ENCODE data around the gene KRTAP3-1.
A peak's percentile ranks its signal among the peaks of the same experiment; 100 is the strongest.
"Not testable (repeated sequence)": the region's sequence is repeated elsewhere in the genome, so short reads cannot be mapped to it uniquely, and the experiment has no call there.

KRTAP3-1 gene

GRCh38 chr17:41008811-41009210, at the start of gene KRTAP3-1:
TSS of gene KRTAP3-1 (minus strand) at chr17:41009128. CDS start at chr17:41009074, 54 bp downstream.
- no peak for DNase-seq (ENCODE audit: low read depth)

GRCh38 chr17:41057547-41057946, 48.6 kb upstream of the KRTAP3-1 start:
- DNase-seq (ENCODE audit: low read depth) = no peak

- not testable (repeated sequence) for DNase-seq (ENCODE audit: low read depth)
These were observed 46.2 kb upstream of the KRTAP3-1 start, which contains the start of gene KRTAP2-2 for GRCh38 chr17:41055130-41055529. TSS of gene KRTAP2-2 (minus strand) at chr17:41055230. CDS start at chr17:41055211, 19 bp downstream.

- not testable (repeated sequence) for DNase-seq (ENCODE audit: low read depth)
These were observed 45.6 kb upstream of the KRTAP3-1 start for GRCh38 chr17:41054556-41054955.

- no peak for DNase-seq (ENCODE audit: low read depth)
These were observed 45.1 kb upstream of the KRTAP3-1 start for GRCh38 chr17:41054025-41054424.

- no peak for DNase-seq (ENCODE audit: low read depth)
These were observed 43.6 kb upstream of the KRTAP3-1 start for GRCh38 chr17:41052566-41052965.

GRCh38 chr17:41049110-41049509, 40.2 kb upstream of the KRTAP3-1 start:
- peak; percentile 71 for DNase-seq (ENCODE audit: low read depth)

GRCh38 chr17:41048441-41048840, 39.5 kb upstream of the KRTAP3-1 start:
- peak; percentile 61 for DNase-seq (ENCODE audit: low read depth)

- not testable (repeated sequence) for DNase-seq (ENCODE audit: low read depth)
These were observed 38.0 kb upstream of the KRTAP3-1 start, which contains the start of gene KRTAP2-1 for GRCh38 chr17:41046735-41047465. TSS of gene KRTAP2-1 (minus strand) at chr17:41047316. CDS start at chr17:41047267, 49 bp downstream.

- DNase-seq (ENCODE audit: low read depth) = no peak
These were observed 34.0 kb upstream of the KRTAP3-1 start for GRCh38 chr17:41042953-41043352.

- DNase-seq (ENCODE audit: low read depth) = not testable (repeated sequence)
These were observed 32.0 kb upstream of the KRTAP3-1 start, which contains the start of gene KRTAP1-1 for GRCh38 chr17:41040783-41041571. TSS of gene KRTAP1-1 (minus strand) at chr17:41041450. CDS start at chr17:41041397, 53 bp downstream.

- DNase-seq (ENCODE audit: low read depth) = no peak
These were observed 29.0 kb upstream of the KRTAP3-1 start for GRCh38 chr17:41037853-41038350.

- not testable (repeated sequence) for DNase-seq (ENCODE audit: low read depth)
These were observed 25.5 kb upstream of the KRTAP3-1 start, which contains the start of gene KRTAP1-3 for GRCh38 chr17:41034346-41034935. TSS of gene KRTAP1-3 (minus strand) at chr17:41034874. CDS start at chr17:41034821, 53 bp downstream.

- no peak for DNase-seq (ENCODE audit: low read depth)
These were observed 20.8 kb upstream of the KRTAP3-1 start, which contains the start of gene KRTAP1-4 for GRCh38 chr17:41029633-41030245. TSS of gene KRTAP1-4 (minus strand) at chr17:41030195. CDS start at chr17:41030078, 117 bp downstream.

- peak; percentile 68 for DNase-seq (ENCODE audit: low read depth)
These were observed 18.0 kb upstream of the KRTAP3-1 start, which contains the start of gene KRTAP1-5 for GRCh38 chr17:41026715-41027471. TSS of gene KRTAP1-5 (minus strand) at chr17:41027208. CDS start at chr17:41027155, 53 bp downstream.

GRCh38 chr17:41024697-41025096, 15.8 kb upstream of the KRTAP3-1 start:
- no peak for DNase-seq (ENCODE audit: low read depth)

GRCh38 chr17:41020336-41020735, 11.4 kb upstream of the KRTAP3-1 start:
- no peak for DNase-seq (ENCODE audit: low read depth)

- DNase-seq (ENCODE audit: low read depth) = no peak
These were observed 10.5 kb upstream of the KRTAP3-1 start for GRCh38 chr17:41019415-41019814.

- DNase-seq (ENCODE audit: low read depth) = no peak
These were observed 9.6 kb upstream of the KRTAP3-1 start for GRCh38 chr17:41018541-41018940.

- no peak for DNase-seq (ENCODE audit: low read depth)
These were observed 7.8 kb upstream of the KRTAP3-1 start for GRCh38 chr17:41016578-41017215.
